OCI-LY7 (cell line): Measurements from ENCODE around the gene TRAPPC12.

Experiments
- CTCF ChIP-seq: fragments of 200-600 bp; sonication (generic); conservative IDR thresholded peaks from 2 replicates; pipeline ENCODE4 v1.5.1; 2014; ENCODE audit warnings: mild to moderate bottlenecking, antibody characterized with exemption, low read length, moderate library complexity, mixed read lengths
- EZH2phosphoT487 ChIP-seq: fragments of 200-600 bp; sonication (generic); IDR thresholded peaks from 2 replicates; pipeline ENCODE4 v1.6.1; 2018; ENCODE audit warnings: low read depth, borderline replicate concordance, mild to moderate bottlenecking, mixed run types, antibody characterized with exemption, low read length, moderate library complexity, mixed read lengths

- TF ChIP-seq CTCF (no peak), EZH2phosphoT487 (no peak)
Observed at GRCh38 chr2:3492951-3493614, 113.6 kb downstream of the TRAPPC12 start.
